ENCODE data around the gene TM4SF20. TPM values are rescaled to one million over a fixed set of nuclear protein-coding genes. Genes with fewer than 3 reads are reported as not detected.
"Not testable (repeated sequence)": the region's sequence is repeated elsewhere in the genome, so short reads cannot be mapped to it uniquely, and the experiment has no call there.

TM4SF20 gene
- total RNA-seq, 1 donor from 2014 or later = not detected

DNA sequence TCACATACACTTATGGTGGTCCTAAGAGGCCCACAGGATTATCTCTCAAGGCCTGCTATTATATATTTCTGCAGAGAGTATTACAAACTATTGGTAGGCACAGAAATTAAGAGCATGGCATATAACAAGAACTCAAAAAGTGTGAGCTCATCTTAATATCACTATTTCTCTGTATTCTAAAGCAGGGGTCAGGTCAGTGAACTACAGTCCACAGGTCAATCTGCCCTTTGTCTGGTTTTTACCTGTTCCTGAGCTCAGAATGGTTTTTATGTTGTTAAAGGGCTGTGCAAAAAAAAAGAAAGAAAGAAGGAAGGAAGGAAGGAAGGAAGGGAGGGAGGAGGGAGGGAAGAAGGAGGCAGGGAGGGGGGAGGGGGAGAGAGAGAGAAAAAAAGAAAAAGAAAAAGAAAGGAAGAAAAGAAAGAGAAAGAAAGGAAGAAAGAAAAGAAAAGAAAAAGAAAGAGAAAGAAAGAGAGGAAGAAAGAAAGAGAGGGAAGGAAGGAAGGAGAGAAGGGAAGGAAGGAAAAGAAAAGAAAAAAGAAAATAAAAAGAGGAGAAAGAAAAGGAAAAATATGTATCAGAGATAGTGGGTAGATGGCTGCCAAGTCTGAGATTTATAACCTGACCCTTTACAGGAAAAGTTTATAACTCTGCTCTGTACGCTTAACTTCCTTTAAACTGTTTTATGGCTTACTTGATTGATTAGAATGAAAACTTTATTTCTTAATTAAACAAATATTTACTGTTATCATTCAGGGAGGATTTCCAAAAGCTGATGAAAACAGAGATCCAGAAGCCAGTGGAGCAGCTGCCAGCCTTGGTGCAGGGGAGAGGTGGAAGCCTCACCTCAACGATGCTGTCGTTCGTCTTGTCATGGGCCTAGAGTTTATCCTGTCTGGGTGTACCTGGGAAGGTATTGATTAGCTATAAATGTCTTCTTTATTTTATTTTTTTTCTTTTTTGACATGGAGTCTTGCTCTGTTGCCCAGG, 19.9 kb upstream of the TM4SF20 start:
- DNase-seq (ENCODE audit: extremely low read depth, low read depth, low spot score) = no peak

- no peak for DNase-seq (ENCODE audit: extremely low read depth, low read depth, low spot score)
Measured at GRCh38 chr2:227397562-227397961, 18.5 kb upstream of the TM4SF20 start.

DNA sequence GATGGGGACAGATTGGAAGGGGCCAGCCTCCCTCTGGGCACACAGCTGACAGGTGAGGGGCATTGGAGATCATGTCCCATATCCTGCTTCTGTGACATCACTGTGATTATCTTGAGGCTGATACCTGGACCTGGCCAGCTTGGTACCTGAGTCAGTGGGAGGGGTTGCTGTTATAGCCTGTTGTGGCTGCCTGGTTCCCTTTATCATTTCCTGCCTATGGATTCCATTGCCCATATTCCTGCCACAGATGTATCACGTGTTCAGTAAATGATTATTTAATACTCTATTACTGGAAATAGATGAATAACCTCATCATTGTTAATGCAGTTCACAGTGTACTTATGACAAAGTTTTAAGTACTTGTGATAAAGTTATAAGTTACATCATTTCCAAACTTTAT, 16.4 kb upstream of the TM4SF20 start:
- no peak for DNase-seq (ENCODE audit: extremely low read depth, low read depth, low spot score)

DNA sequence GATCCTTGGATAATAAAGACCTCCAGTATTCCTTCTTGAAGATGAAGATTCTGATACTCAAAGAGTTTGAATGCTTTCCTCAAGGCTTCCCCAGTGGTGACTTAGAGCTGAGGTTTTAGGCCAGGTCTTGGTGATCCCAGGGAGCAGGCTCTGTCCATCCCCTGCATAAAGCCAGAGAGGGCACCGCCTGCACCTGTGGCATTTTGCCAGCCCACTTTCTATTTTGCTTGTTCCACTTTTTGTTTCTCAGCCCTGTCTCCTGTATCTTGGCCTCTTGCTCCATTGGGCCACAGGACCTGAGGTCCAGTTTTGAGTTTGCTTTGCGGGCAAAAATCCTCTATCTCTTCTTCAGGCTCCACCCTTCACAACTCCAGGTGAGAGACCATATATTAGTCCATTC, 15.3 kb upstream of the TM4SF20 start:
- no peak for DNase-seq (ENCODE audit: extremely low read depth, low read depth, low spot score)

GRCh38 chr2:227390468-227391256, 11.6 kb upstream of the TM4SF20 start:
- no peak for DNase-seq (ENCODE audit: extremely low read depth, low read depth, low spot score)

GRCh38 chr2:227389661-227390060, 10.6 kb upstream of the TM4SF20 start:
- DNase-seq (ENCODE audit: extremely low read depth, low read depth, low spot score) = no peak

- DNase-seq (ENCODE audit: extremely low read depth, low read depth, low spot score) = no peak
Measured at GRCh38 chr2:227389231-227389630, 10.1 kb upstream of the TM4SF20 start.

DNA sequence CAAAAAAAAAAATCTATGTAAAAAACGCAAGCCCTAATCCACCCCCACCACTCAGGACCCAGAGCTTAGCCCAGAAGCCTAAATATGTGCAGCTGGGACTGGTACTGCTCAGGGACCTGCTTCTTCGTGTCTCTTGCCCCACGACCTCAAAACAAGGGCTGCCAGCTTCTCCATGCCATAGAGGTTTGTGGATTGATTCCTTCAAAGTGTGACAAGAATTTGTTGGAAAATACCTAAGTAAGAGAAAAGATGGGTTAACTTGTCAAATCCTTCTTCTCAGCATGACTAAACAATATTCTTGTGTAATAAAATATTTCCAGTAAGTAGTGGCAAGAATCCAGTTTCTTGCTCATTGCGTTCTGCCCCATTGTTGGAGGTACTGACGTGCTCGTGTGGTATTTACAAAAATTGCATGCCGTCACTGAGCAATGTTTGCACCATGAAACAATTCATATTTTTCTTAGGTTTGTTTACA, 9.5 kb upstream of the TM4SF20 start:
- DNase-seq (ENCODE audit: extremely low read depth, low read depth, low spot score) = peak; percentile 25

GRCh38 chr2:227387583-227387982, 8.5 kb upstream of the TM4SF20 start, which contains the start of gene SCYGR1:
TSS of gene SCYGR1 (minus strand) at chr2:227387949. CDS start at chr2:227387949, 0 bp downstream.
- DNase-seq (ENCODE audit: extremely low read depth, low read depth, low spot score) = not testable (repeated sequence)

GRCh38 chr2:227386630-227387029, 7.5 kb upstream of the TM4SF20 start:
- DNase-seq (ENCODE audit: extremely low read depth, low read depth, low spot score) = no peak

DNA sequence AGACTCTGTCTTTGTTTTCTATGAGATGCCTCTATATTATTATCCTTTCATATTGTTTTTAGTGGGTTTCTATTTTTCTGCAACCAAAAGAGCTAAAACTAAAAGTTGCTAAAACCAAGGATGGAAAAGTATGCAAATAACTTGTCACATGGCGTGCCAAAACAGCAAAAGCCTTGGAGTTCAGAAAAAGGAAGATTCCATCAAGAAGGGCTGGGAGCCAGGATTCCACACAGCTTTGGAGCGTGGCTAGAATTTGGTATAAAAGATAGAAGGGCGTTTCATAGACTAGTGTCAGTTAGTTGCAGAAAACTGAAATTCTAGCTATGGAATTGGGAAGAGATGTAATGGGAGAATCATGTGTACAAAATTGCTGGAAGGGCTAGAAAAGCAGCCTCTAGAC, 4.6 kb upstream of the TM4SF20 start:
- no peak for DNase-seq (ENCODE audit: extremely low read depth, low read depth, low spot score)

- DNase-seq (ENCODE audit: extremely low read depth, low read depth, low spot score) = not testable (repeated sequence)
Measured at GRCh38 chr2:227382241-227382835, 3.2 kb upstream of the TM4SF20 start.

DNA sequence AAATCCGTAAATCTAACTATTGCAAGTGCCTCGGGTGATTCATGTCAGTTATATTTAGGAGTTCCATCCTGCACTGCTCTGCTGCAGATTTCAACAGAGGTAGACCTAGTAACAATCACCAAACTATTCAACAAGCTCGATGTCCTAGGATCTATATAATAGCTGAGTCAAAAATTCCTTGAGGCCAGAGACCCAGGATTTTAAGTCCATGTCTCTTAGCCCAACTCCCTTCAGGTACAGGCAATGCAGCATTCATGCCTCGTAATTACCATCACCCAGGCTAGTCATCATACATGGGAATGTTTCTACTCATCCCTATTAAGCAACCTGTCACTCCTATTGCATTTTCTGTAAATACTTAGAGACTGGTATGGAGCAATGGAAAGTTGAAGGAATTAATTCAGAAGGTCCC, 729 bp downstream of the TM4SF20 start:
- DNase-seq (ENCODE audit: extremely low read depth, low read depth, low spot score) = no peak

- DNase-seq (ENCODE audit: extremely low read depth, low read depth, low spot score) = no peak
Measured at GRCh38 chr2:227377467-227378351, 1.4 kb downstream of the TM4SF20 start.

DNA sequence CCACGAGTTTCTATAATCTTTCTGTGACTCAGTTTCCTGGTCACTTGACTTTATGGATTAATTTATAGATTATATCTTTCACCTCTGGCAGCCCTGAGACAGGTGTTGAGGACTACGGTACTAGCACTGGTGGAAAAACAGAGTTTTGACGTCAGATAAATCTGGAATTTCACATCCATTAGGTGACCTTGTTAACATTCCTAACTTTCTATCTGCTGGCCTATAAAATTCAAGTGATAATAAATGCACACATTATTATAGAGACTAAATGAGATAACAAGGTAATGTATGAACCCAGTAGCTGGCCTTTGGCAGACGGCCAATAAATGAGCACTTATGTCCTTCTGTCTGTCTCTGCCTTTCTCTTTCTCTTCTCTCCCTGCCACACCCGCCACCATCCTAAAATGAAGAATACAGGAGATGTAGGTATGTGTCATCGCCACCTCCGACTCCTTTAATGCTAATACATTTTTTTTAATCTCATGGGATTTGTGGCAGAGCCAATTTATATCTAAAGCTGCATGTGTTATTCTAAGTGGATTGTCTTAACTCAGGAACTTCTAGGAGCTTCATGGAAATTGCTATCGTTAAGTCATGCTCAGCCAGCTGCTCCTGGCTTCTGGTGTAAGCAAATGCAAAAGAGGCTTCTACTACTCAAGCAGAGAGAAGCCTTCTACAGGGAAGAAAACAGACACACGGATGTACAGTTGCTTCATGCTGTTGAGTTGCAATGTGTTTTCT, 2.3 kb downstream of the TM4SF20 start:
- DNase-seq (ENCODE audit: extremely low read depth, low read depth, low spot score) = no peak

DNA sequence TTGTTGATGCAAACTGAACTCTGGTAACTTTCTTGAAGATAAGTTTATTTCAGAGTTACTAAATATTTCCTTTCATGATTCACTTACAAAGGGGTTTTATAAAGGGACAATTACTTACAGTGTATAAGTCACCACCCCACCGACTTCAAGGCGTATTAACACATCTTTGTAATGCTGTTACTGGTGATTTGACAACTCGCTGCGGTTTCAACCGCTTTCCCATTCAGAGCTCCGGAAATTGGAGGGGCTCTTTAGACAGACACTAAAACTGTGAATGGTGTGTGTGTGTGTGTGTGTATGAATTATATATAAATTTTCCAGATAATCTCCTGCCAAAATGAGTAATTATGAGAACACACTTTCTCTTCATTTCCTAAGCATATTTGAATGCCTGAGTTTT, 4.9 kb downstream of the TM4SF20 start:
- DNase-seq (ENCODE audit: extremely low read depth, low read depth, low spot score) = no peak

- no peak for DNase-seq (ENCODE audit: extremely low read depth, low read depth, low spot score)
Measured at GRCh38 chr2:227373389-227373788, 5.7 kb downstream of the TM4SF20 start.

DNA sequence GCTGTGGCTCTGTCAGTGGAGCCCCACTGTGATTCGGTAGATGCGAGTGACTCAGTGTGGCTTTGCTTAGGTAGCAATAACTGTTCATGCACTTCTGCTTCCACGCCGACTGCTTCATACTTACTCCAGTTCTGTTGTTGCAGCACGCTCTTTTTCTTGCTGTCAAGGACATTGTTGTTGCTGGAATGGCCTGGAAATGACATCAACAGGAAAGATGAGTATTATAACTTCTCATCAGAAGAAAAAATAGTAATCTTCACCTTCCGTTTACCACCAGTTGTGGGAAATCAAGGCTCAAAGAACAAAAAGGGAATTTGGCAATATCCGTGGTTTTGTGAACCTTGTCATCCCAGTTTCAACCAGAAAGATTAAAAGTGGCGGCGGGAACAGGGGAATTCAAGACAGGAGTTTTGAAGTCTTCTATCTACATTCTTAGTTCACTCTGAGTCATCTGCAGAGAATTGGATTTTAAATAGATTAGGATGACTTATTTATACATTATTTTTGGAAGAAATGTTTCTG, 8.3 kb downstream of the TM4SF20 start:
- no peak for DNase-seq (ENCODE audit: extremely low read depth, low read depth, low spot score)

- DNase-seq (ENCODE audit: extremely low read depth, low read depth, low spot score) = no peak
Measured at GRCh38 chr2:227370092-227370491, 9.0 kb downstream of the TM4SF20 start.
